Activated CD8-positive, alpha-beta memory T cell treated with anti-CD3 and anti-CD28 coated beads, Interleukin-2, amount 50 U/mL, for 4 hours (primary cell): ENCODE results near the gene PLXNA1.

Experiments
- DNase-seq: peaks from one replicate; pipeline ENCODE4 v3.0.0-alpha.2; 2020

Gene PLXNA1

GRCh38 chr3:126982471-126983175, at the start of gene PLXNA1:
Gene PLXNA1 (plus strand): TSS chr3:126983115. CDS start chr3:126988594, 5,479 bp downstream.
- DNase-seq = peak; percentile 87

- DNase-seq = no peak
Measured at GRCh38 chr3:126934031-126934531, 48.8 kb upstream of the PLXNA1 start.

GRCh38 chr3:126934991-126935390, 47.9 kb upstream of the PLXNA1 start:
- no peak for DNase-seq

- DNase-seq = no peak
Measured at GRCh38 chr3:126935756-126936509, 47.0 kb upstream of the PLXNA1 start.

- DNase-seq = no peak
Measured at GRCh38 chr3:126936853-126937425, 46.0 kb upstream of the PLXNA1 start.

- no peak for DNase-seq
Measured at GRCh38 chr3:126937533-126937932, 45.4 kb upstream of the PLXNA1 start.

GRCh38 chr3:126937973-126938372, 44.9 kb upstream of the PLXNA1 start:
- no peak for DNase-seq

GRCh38 chr3:126938520-126939337, 44.2 kb upstream of the PLXNA1 start:
- DNase-seq = no peak

- no peak for DNase-seq
Measured at GRCh38 chr3:126939338-126939718, 43.6 kb upstream of the PLXNA1 start.

- DNase-seq = no peak
Measured at GRCh38 chr3:126939733-126940132, 43.2 kb upstream of the PLXNA1 start.

GRCh38 chr3:126941721-126942270, 41.1 kb upstream of the PLXNA1 start:
- DNase-seq = no peak

- no peak for DNase-seq
Measured at GRCh38 chr3:126944089-126944965, 38.6 kb upstream of the PLXNA1 start.

GRCh38 chr3:126945171-126945721, 37.7 kb upstream of the PLXNA1 start:
- no peak for DNase-seq

GRCh38 chr3:126945891-126946290, 37.0 kb upstream of the PLXNA1 start:
- DNase-seq = no peak

- DNase-seq = no peak
Measured at GRCh38 chr3:126946405-126946804, 36.5 kb upstream of the PLXNA1 start.

- DNase-seq = no peak
Measured at GRCh38 chr3:126947429-126947828, 35.5 kb upstream of the PLXNA1 start.

GRCh38 chr3:126948980-126949535, 33.9 kb upstream of the PLXNA1 start:
- no peak for DNase-seq

- no peak for DNase-seq
Measured at GRCh38 chr3:126951561-126951960, 31.4 kb upstream of the PLXNA1 start.

GRCh38 chr3:126952261-126952982, 30.5 kb upstream of the PLXNA1 start:
- no peak for DNase-seq

- DNase-seq = no peak
Measured at GRCh38 chr3:126952983-126953660, 29.8 kb upstream of the PLXNA1 start.
